GM19099 (cell line): ENCODE results near the gene NPEPL1.

Experiments
- POLR2A ChIP-seq: IDR thresholded peaks from 3 replicates; pipeline ENCODE4 v1.6.1; 2011; ENCODE audit warnings: low read depth; ENCODE audit not compliant: insufficient read length; ENCODE audit errors: extremely low read depth

Gene NPEPL1

DNA sequence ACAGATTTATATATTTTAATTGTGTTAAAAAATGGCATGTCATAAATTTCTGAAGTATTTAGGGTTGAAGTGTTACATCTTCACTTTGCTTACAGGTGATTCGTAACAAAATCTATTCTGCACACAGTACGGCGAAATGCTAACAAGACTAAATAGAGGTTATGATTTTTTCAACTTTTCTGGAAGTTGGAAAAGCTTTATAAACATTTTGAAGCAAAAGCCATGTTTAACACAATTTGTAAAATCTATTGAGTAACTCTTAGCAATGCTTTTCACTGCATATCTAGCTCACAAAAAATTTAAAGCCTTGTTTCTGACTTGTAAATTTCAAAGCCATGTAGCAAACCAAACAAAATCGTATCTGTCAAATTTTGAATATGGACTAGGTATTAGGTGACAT lies 38.3 kb upstream of the NPEPL1 start:
- TF ChIP-seq POLR2A, result no peak

DNA sequence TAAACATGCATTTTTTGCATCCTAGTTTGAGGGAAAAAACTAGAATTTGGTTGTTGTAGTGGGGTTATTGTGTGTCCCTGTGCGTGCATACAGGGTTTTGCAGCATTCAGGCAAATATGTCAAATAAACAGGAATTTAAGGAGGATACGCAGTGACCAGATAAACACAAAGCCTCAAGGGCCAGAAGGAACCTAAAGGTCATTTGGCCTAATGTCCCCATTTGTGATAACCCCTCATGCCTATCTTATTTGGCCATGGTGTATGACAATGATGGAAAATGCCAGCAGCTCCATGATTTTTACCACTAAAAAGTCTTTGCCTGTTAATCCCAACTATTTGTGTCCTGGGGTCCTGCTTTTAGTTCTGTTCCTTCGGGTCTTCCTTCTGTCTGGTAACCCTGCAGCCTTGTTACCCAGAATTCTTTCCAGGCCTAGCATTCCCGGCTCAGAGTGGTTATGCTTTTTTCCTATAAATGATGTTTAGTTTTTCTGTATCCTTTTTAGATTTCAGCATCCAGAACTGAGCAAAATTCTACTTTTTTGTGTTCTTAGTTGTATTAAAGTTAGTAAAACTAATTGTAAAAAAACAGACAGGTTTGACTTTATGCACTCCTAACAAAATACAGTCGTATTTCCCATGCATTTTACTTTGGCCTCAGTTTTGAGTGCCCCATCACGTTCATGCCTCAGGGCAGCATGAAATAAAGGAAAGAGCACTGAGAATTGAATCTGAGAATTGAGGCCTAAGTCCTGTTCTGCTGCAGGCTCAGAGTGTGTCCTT lies 37.1 kb upstream of the NPEPL1 start:
- TF ChIP-seq POLR2A, result no peak

DNA sequence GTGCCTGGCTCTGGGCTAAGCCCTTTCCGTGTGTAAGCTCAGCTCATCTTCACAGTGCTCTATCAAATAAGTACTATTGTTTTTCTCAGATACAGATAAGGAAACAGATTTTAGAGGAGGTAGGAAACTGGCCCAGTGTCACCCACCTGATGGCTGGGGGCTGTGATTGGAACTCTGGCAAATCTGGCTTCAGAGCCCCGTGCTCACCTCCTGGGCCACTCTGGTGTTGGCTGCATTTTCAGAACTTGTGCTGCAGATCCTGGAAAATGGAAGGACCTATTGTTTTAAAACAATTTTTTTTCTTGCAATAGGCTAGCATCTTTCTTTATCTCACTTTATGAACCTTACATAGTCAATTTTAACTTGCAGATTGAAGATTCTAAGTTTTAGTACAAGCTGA lies 35.8 kb upstream of the NPEPL1 start:
- no peak for TF ChIP-seq POLR2A

DNA sequence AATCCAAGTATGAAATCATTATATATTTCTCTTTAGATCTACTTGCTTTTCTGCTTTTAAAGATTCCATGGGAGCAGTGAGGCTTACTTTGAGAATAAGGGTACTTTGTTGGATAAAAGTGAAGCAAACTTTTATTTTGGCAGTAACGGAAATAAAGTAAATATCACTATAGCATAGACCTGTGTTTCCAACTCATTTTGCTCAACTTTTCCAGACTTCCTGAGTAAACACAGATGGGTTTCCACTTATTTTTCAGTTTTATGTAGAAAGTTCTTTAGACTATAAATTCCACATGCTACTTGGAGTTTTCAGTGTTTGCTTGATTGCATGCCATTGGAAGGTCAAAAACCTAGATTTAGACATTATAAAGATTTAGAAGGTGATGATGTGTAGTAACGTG lies 35.3 kb upstream of the NPEPL1 start:
- no peak for TF ChIP-seq POLR2A

DNA sequence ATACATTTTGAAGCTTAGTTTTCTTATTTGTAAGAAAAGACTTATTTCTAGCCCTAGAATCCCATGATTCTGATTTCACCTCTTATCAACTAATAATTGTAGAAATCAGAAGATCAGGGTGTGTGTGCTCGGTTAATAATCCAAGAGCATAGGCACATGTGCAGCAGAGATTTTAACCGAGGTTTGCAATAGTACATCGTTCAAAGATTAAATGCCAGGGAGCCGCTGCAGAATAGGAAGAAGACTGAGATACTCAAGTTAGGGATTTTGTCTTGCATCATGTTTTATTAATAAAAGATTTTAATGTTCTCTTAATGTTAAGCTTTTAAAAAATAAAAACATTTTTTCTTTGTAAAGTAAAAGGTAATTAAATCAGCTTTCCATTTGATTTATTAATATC lies 34.6 kb upstream of the NPEPL1 start:
- no peak for TF ChIP-seq POLR2A

DNA sequence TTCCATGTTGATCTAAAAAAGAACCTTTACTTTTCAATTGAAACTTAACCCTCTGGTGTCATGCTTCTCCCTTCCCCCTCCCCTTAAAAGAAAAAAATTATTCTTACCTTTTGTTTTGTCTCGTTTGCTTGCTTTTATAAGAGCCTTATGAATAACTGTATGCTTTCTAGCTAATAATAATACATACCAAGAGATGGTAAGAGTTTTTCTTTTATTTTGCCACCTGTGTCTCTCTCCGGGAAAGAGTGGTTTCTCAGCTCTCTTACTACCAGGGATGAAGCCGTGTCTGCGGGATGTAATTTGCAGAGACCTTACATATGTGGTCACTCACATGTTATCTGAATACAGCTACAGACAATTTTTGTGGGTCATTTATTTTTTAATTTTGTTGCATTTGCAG lies 33.8 kb upstream of the NPEPL1 start:
- TF ChIP-seq POLR2A, result no peak

DNA sequence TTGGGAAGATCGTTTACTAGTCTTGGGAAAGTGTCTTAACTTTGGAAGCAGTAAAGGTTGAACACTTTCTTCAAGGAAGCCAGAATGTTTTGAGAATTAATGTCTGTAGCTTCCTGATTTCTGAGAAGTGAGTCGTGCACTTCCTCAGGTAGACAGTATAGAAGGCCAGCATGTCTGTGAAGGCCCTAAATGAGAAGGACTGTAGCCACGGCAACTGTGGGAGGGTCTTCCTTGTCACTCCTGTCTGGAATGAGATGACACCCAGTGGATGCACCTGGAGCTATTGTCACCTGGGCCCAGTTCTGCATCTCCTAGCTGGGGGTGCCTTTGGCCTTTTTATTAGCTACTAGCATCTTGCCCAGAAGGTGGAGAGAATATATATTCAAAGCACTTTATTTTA lies 32.8 kb upstream of the NPEPL1 start:
- TF ChIP-seq POLR2A, result no peak

DNA sequence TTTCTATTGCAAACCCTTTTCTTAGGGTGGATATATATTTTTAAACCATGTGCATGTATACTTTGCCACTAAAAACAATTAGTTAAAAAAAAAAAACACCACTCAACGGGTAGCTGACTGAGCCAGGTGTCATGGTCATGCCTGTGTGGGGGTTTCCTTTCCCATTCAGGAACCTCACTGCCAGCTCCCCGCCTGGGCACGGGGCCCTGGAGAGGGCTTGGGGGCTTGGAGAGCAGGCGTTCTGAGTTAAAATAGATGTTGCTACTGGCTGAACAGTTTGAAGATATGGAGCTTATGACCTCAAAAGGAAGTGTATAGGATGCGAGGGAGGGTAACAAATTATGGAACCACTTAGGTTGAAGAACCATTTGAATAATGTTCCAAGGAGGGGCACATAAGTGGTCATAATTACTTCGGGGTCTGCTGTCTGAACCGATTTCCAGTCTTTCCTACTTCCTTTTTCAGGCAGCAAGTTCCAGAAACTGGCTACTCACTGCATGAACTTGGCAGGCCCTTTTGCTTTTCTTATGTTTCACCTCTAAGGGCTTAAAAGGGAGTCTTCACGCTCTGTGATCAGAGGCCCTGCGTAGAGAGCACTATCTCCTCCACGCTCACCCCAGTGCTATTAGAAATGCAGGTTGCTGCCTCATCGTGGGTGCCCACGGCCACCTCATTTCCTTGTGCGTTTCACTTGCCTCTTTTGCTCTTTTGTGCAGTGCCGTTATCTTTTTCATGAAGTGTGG lies 31.6 kb upstream of the NPEPL1 start:
- no peak for TF ChIP-seq POLR2A

DNA sequence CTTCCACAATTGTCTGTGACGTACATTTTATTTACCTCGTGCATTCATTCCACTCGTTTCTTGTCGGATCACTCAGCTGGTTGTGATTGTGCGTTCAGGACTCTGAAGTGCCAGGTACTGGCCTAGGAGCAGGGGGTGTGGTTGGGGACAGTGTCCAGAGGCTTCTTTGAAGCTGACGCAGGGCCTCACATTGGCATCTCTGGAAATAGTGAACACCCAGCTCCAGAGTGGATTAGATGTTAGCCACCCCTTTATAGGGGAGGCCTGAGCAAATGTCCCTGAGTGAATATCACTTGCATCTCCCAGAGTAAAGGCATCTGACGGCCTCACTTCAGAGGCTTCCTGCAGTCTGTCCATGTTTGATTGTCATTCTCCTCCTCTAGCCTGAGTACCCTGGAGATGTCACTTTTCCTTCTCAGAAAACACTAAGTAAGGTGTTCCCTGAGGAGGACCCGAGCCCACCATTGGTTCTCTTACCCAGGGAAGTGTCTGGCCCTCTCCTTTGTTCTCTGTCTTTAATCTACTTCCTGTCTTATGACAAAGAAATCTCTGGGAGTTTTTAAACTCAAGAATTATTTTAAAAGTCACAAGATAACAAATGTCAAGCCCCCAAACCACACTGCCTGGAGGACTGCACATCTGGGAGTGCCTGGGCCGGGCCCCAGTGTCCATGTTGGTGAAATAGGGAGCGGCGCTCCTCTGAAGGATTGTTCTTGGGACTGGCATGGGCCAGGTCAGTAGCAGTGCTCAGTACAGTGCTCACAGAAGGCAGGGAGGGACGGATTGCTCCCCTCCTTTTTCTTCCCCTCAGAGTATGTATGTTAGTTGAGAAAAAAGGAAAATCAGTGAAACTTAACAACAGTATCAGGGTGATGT lies 30.8 kb upstream of the NPEPL1 start:
- no peak for TF ChIP-seq POLR2A

DNA sequence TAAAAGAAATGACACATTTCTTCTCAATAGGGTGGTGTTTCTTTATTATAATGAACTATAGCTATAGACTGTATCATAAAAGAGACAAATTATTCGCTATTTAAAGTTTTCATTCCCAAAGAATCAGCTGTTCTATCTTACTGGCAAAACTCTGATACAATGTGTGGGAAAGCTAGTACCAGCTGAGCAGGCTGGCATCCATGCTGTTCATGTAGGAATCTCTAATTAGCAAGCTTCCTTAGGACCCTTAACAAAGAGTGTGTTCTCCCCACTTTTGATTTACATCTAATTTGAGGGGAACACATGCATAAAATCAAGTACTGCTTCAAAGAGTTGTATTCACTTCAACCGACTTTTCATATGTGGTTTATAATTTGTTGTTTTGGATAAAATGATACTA lies 28.3 kb upstream of the NPEPL1 start:
- no peak for TF ChIP-seq POLR2A

DNA sequence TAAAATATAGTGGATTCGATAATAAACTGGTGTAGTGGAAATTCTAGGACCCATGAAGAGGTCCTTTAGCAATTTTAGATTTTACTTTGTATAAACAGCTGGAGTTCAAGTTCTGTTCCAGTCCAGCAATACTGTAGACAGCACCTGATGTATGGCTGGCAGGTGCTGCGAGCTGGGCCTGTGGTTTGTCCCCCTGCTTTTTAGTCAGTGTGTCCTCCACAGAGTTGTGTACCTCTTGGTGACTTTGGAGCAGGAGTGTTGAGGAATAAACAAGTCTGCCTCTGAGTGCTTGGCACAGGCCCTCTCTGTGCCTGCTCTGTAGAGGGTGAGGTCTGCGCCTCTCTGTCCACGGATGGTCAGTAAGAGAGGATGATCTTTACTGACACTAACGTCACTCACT lies 27.7 kb upstream of the NPEPL1 start:
- no peak for TF ChIP-seq POLR2A

DNA sequence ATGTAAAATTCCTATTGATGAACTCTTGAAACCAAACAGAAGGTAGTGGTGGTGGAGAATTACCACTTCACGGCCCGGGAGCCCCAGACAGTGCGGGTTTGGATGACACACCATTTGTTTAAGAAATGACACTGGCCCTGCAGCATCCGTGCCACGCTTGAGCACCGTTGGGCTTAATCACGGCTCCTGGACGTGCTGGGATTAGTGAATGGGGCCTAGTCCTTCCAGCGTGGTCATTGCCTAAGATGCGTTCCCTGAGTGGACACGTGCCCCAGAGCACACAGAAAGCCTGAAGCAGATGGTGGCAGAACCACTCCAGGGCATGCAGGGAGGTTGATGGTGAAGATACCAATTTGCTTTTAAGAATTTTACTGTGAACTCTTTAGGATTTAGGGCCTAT lies 27.0 kb upstream of the NPEPL1 start:
- no peak for TF ChIP-seq POLR2A

DNA sequence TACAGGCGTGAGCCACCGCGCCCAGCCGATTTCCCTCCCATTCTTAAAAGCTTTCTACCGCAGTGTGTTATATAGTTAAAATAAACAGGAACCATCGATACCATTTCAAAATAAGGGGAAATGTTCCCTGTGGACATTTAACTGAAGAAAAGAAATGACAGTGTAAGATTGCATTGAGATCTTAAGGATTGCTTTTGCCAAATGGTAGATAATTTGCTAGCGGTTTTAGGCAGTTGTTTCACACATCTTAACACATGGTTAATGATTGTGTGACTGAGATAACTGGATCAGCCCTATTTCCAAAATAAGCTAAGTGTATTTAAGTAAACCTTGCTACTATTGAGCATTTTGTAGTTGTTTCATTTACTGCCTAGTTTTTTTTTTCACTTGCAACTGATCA lies 25.9 kb upstream of the NPEPL1 start:
- no peak for TF ChIP-seq POLR2A

DNA sequence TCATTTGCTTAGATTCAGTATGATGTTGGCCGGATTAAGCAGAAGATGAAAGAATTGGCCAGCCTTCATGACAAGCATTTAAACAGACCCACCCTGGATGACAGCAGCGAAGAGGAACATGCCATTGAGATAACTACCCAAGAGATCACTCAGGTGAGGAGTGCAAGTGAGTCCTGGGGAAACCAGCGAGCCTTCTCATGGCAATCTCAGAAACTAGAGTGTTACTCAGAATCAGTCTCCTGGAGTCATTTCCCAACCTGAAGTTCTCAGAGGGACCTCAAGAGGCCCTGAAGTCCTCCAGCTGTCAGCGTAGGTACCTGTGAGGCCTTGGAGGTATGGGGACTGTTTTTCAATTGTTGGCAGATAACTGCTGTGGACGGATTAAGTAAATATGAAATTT lies 24.6 kb upstream of the NPEPL1 start:
- TF ChIP-seq POLR2A, result no peak

DNA sequence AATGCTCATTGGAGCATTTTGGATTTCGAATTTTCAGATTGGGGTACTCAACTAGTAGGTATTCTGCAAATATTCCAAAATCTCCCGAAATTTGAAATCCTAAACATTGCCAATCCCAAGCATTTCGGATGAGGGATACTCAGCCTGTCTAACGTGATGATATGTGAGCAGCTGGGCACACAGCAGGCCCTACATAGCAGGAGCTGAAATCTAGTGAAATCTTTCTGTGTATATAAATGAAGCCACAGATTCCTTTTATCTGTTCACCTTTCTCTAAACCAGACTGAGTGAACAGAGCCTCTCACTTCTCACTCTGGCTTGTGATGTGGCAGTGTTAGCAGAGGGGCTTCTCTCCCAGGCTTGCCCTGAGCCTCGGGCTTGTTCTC lies 23.7 kb upstream of the NPEPL1 start:
- TF ChIP-seq POLR2A, result no peak
